Endometrial microvascular endothelial cells (primary cell): ENCODE measurements around the gene AK4. TPM values are rescaled to one million over a fixed set of nuclear protein-coding genes. Genes with fewer than 3 reads are reported as not detected.
"Not testable (repeated sequence)": the region's sequence is repeated elsewhere in the genome, so short reads cannot be mapped to it uniquely, and the experiment has no call there.

Source experiments
- in situ Hi-C: cut with HindIII; loops from 2 replicates; pipeline ENCODE4 v1.10.0; 2017; ENCODE audit warnings: low sequenced_read_pairs, low pct_unique_long_range_greater_than_20kb; ENCODE audit errors: inconsistent ontology term
- total RNA-seq: library from RNA; depleted of rRNA; stranded (reverse); fragments of >200 nt; gene quantifications from one replicate; pipeline ENCODE4 v1.2.3, GENCODE V29; 2015; ENCODE audit errors: inconsistent ontology term

Gene AK4
- total RNA-seq, 1 donor from 2014 or later, result 11.2 TPM

- in situ Hi-C loops, result no loop called here
Measured at GRCh38 chr1:65232461-65232990, 84.5 kb downstream of the AK4 start.

GRCh38 chr1:65233782-65234181, 85.8 kb downstream of the AK4 start:
- in situ Hi-C loops, result no loop called here

- in situ Hi-C loops, result no loop called here
Measured at GRCh38 chr1:65235867-65236805, 88.1 kb downstream of the AK4 start.

- in situ Hi-C loops, result not testable (repeated sequence)
Measured at GRCh38 chr1:65237088-65237487, 89.1 kb downstream of the AK4 start.

GRCh38 chr1:65237503-65237902, 89.5 kb downstream of the AK4 start:
- in situ Hi-C loops, result no loop called here

- in situ Hi-C loops, result no loop called here
Measured at GRCh38 chr1:65238010-65238409, 90.0 kb downstream of the AK4 start.

- in situ Hi-C loops, result no loop called here
Measured at GRCh38 chr1:65243491-65243890, 95.5 kb downstream of the AK4 start.

GRCh38 chr1:65245295-65245694, 97.3 kb downstream of the AK4 start:
- in situ Hi-C loops, result no loop called here

GRCh38 chr1:65247419-65248359, 99.7 kb downstream of the AK4 start:
- in situ Hi-C loops, result no loop called here

- in situ Hi-C loops, result no loop called here
Measured at GRCh38 chr1:65250826-65251225, 102.8 kb downstream of the AK4 start.

GRCh38 chr1:65253800-65254319, 105.9 kb downstream of the AK4 start:
- in situ Hi-C loops, result no loop called here

GRCh38 chr1:65254320-65255034, 106.5 kb downstream of the AK4 start:
- in situ Hi-C loops, result no loop called here

GRCh38 chr1:65255035-65255655, 107.1 kb downstream of the AK4 start:
- in situ Hi-C loops, result no loop called here

- in situ Hi-C loops, result no loop called here
Measured at GRCh38 chr1:65255656-65256050, 107.7 kb downstream of the AK4 start.

- in situ Hi-C loops, result no loop called here
Measured at GRCh38 chr1:65256860-65257708, 109.1 kb downstream of the AK4 start.

- in situ Hi-C loops, result no loop called here
Measured at GRCh38 chr1:65258106-65258505, 110.1 kb downstream of the AK4 start.

- in situ Hi-C loops, result no loop called here
Measured at GRCh38 chr1:65259816-65260215, 111.8 kb downstream of the AK4 start.
